CD4-positive, alpha-beta T cell (primary cell): ENCODE results near the gene PLP1. TPM values are rescaled to one million over a fixed set of nuclear protein-coding genes. Genes with fewer than 3 reads are reported as not detected.

Source experiments
- ATAC-seq: fragments of 200-7000 bp; cut with Tn5 transposase; one replicate; pipeline ENCODE4 v1.10.0; 2022; ENCODE audit warnings: mild to moderate bottlenecking; ENCODE audit not compliant: poor library complexity
- CTCF ChIA-PET: fragments of 350-600 bp; sonication (Branson Sonifier 250); formaldehyde crosslinking; loops from one replicate; lab custom pipeline; 2021; ENCODE audit warnings: antibody characterized with exemption, inconsistent platforms; lab: Charles Lee
- POLR2A ChIA-PET: fragments of 350-600 bp; sonication (Branson Sonifier 250); formaldehyde crosslinking; loops from one replicate; lab custom pipeline; 2021; ENCODE audit warnings: antibody characterized with exemption, inconsistent platforms; lab: Charles Lee
- DNase-seq, 14 experiments: peaks; one replicate each; pipeline ENCODE4 v3.0.0-alpha.2; 2013 to 2020; ENCODE audit warnings: mixed read lengths in 2 of 14
- H3K27ac ChIP-seq, 2 donors: one replicate each; pipeline versions ENCODE4 v1.5.1 to v1.7.0; 2013; ENCODE audit warnings: low read length in 2 of 2, low read depth in 1 of 2, mild to moderate bottlenecking in 1 of 2
- H3K27me3 ChIP-seq, 2 experiments: 1 replicate in 1 of 2; 2 replicates in 1 of 2; pipeline versions ENCODE4 v1.6.1 to v1.7.0; 2013; ENCODE audit warnings: low read length in 2 of 2, control low read depth in 1 of 2, mild to moderate bottlenecking in 1 of 2, moderate library complexity in 1 of 2; ENCODE audit not compliant: insufficient read depth in 2 of 2, control insufficient read depth in 1 of 2
- H3K36me3 ChIP-seq: one replicate; pipeline ENCODE4 v1.6.1; 2013; ENCODE audit warnings: low read length, control low read depth; ENCODE audit not compliant: insufficient read depth
- H3K4me1 ChIP-seq: one replicate; pipeline ENCODE4 v1.6.1; 2013; ENCODE audit warnings: low read length, control low read depth; ENCODE audit not compliant: insufficient read depth
- H3K4me3 ChIP-seq: one replicate; pipeline ENCODE4 v1.5.1; 2013; ENCODE audit warnings: mild to moderate bottlenecking, low read length, moderate library complexity
- H3K9me3 ChIP-seq, 2 experiments: 1 replicate in 1 of 2; 2 replicates in 1 of 2; pipeline versions ENCODE4 v1.6.1 to v1.7.0; 2013; ENCODE audit warnings: low read length in 2 of 2, mild to moderate bottlenecking in 2 of 2, control low read depth in 1 of 2, moderate library complexity in 1 of 2; ENCODE audit not compliant: control insufficient read depth in 1 of 2, insufficient read depth in 1 of 2
- H3K27ac Mint-ChIP-seq: one replicate; pipeline ENCODE4 v1.8.0; 2020; ENCODE audit warnings: mixed read lengths
- H3K27me3 Mint-ChIP-seq: one replicate; pipeline ENCODE4 v1.8.0; 2021; ENCODE audit warnings: mixed read lengths
- H3K36me3 Mint-ChIP-seq: one replicate; pipeline ENCODE4 v1.8.0; 2021; ENCODE audit warnings: low read depth, mixed read lengths
- H3K4me1 Mint-ChIP-seq: one replicate; pipeline ENCODE4 v1.8.0; 2021; ENCODE audit warnings: low read depth, mixed read lengths
- H3K4me3 Mint-ChIP-seq: one replicate; pipeline ENCODE4 v1.8.0; 2020; ENCODE audit warnings: mild to moderate bottlenecking, mixed read lengths
- H3K9me3 Mint-ChIP-seq: one replicate; pipeline ENCODE4 v1.8.0; 2020; ENCODE audit warnings: mixed read lengths
- CTCF ChIP-seq: fragments of 200-600 bp; IDR thresholded peaks from one replicate; pipeline ENCODE4 v1.8.0; 2022; ENCODE audit warnings: antibody characterized with exemption, mild to moderate bottlenecking
- intact Hi-C, 2 experiments: fragments of 100-400 bp; cut with DNase I in 1 of 2; cut with micrococcal nuclease in 1 of 2; formaldehyde crosslinking; loops; one replicate each; pipeline versions ENCODE4 v1.15.1 to v1.9.0; 2023 to 2025; cut with DNase I, micrococcal nuclease
- total RNA-seq, 174 experiments: library from RNA in 2 of 174; stranded (reverse) in 2 of 174; gene quantifications; one replicate each; pipeline ENCODE4 v1.2.3 and lab custom pipeline; 2021 to 2026

The PLP1 gene
- total RNA-seq, 2 experiments from 2014 or later = not detected

GRCh38 chrX:103780336-103781061, 3.9 kb downstream of the PLP1 start:
- TF ChIP-seq CTCF = no peak
- H3K9me3 Mint-ChIP-seq = no peaks in the 10 kb centered on the region
- no peaks in the 10 kb centered on the region for H3K36me3 Mint-ChIP-seq
- ATAC-seq = no peak
- Histone ChIP-seq H3K27me3 (no peaks in the 10 kb centered on the region), H3K4me3 (no peak overlapping the region), H3K9me3 (no peaks in the 10 kb centered on the region), H3K27ac (no peak overlapping the region), H3K4me1 (no peaks in the 10 kb centered on the region), H3K36me3 (no peaks in the 10 kb centered on the region)
- intact Hi-C loops = no loop called here
- ChIA-PET CTCF (no interaction called here), POLR2A (no interaction called here)
- H3K4me3 Mint-ChIP-seq = no peak overlapping the region
- peaks cover 8% of the 10 kb centered on the region for H3K27me3 Mint-ChIP-seq
- DNase-seq = no peak
- no peak overlapping the region for H3K27ac Mint-ChIP-seq
- H3K4me1 Mint-ChIP-seq = no peaks in the 10 kb centered on the region

DNA sequence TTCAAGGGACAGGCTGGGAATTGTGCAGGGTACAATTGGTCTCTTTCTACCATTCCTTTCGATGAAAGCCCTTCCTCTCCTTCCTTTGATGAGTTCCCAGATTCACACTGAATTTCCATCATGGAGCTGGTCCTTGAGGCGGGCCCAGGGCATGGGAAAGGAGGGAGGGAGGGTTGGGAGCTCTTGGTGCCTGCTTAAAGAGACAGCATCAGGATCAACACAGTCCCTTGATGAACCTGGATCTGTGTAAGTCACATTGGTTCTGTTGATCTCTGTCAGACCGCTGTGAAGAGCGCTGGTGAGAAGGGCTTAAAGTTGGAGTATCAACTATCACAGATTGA, 4.4 kb downstream of the PLP1 start:
- POLR2A ChIA-PET = no interaction called here
- Mint-ChIP-seq H3K36me3 (no peaks in the 10 kb centered on the region), H3K27ac (no peak overlapping the region), H3K4me3 (no peak overlapping the region), H3K9me3 (no peaks in the 10 kb centered on the region), H3K27me3 (peaks cover 8% of the 10 kb centered on the region), H3K4me1 (no peaks in the 10 kb centered on the region)
- Histone ChIP-seq H3K27me3 (no peaks in the 10 kb centered on the region), H3K36me3 (no peaks in the 10 kb centered on the region), H3K27ac (no peak overlapping the region), H3K9me3 (no peaks in the 10 kb centered on the region), H3K4me1 (no peaks in the 10 kb centered on the region), H3K4me3 (no peak overlapping the region)
- DNase-seq (no peak), ATAC-seq (no peak)
- intact Hi-C loops = no loop called here
- CTCF ChIA-PET = no interaction called here
- TF ChIP-seq CTCF = no peak

DNA sequence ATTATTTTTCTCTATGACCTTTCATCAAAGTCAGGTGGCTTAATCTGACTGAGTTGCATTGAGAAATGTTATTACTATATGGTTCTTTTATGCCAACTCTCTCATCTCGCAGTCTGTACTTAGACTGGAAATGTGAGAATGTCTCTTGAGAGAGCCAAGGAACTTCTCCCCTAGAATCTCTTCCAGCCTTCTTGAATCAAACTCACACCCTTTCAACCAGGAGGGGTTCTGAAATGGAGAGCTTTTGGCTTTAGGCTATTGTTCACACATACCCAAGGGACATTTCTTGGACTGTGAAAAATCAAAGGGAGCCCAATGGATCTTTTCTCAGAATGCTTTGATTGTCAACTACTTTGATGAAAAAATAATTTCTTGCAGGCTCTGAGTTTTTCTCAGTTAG, 5.1 kb downstream of the PLP1 start:
- no peak for TF ChIP-seq CTCF
- no peaks in the 10 kb centered on the region for H3K9me3 Mint-ChIP-seq
- H3K36me3 Mint-ChIP-seq = no peaks in the 10 kb centered on the region
- ATAC-seq (no peak), DNase-seq (no peak)
- Histone ChIP-seq H3K36me3 (no peaks in the 10 kb centered on the region), H3K27me3 (no peaks in the 10 kb centered on the region), H3K4me1 (no peaks in the 10 kb centered on the region), H3K9me3 (no peaks in the 10 kb centered on the region), H3K4me3 (no peak overlapping the region), H3K27ac (no peak overlapping the region)
- ChIA-PET CTCF (no interaction called here), POLR2A (no interaction called here)
- no peak overlapping the region for H3K4me3 Mint-ChIP-seq
- intact Hi-C loops = no loop called here
- H3K4me1 Mint-ChIP-seq = no peaks in the 10 kb centered on the region
- no peak overlapping the region for H3K27ac Mint-ChIP-seq
- peaks cover 8% of the 10 kb centered on the region for H3K27me3 Mint-ChIP-seq
